HG03565 (cell line): Measurements from ENCODE around the gene RAPGEF2.
"Not testable (repeated sequence)": the region's sequence is repeated elsewhere in the genome, so short reads cannot be mapped to it uniquely, and the experiment has no call there.

Experiments
- ATAC-seq: cut with Tn5 transposase; IDR thresholded peaks from one replicate; pipeline ENCODE4 v1.9.1; 2021; ENCODE audit warnings: mild to moderate bottlenecking, moderate library complexity; ENCODE audit not compliant: unreplicated experiment

The RAPGEF2 gene

GRCh38 chr4:159097144-159097543, 5.7 kb upstream of the RAPGEF2 start:
- no peak for ATAC-seq

GRCh38 chr4:159097785-159098184, 5.1 kb upstream of the RAPGEF2 start:
- no peak for ATAC-seq

DNA sequence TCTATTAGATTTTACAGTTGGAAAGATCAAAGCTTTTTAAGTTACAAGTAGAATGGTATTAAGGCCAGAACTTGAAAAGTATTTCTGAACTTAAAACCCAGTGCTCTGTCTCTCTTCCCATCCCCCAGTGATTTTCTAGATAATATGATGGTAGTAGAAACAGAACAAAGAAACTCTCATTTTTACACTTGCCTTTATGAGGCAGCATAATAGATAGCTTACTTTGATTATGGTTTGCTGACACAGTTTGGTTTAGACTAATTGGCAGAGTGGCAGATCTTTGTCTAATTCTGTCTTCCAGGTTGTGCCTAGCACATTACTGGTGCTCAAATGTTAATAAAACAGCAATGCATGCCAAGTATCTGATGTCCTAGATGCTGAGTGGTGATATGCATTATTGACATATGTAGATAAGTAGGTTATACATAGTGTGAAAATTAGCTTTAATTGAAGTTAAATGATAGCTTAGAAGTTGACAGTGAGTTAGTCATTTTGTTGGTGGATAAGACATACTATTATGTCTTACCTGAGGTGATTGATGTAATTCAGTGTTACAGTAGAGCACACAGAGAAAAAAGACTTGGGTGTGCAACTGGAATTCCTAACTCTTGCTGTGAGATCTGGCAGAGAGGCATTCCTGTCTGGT, 4.3 kb upstream of the RAPGEF2 start:
- no peak for ATAC-seq

GRCh38 chr4:159101988-159102621, 774 bp upstream of the RAPGEF2 start:
- no peak for ATAC-seq

GRCh38 chr4:159103384-159103990, 608 bp downstream of the RAPGEF2 start:
- ATAC-seq = peak; percentile 12

- ATAC-seq = no peak
Measured at GRCh38 chr4:159104694-159105414, 2.0 kb downstream of the RAPGEF2 start.

- no peak for ATAC-seq
Measured at GRCh38 chr4:159105761-159106243, 2.9 kb downstream of the RAPGEF2 start.

DNA sequence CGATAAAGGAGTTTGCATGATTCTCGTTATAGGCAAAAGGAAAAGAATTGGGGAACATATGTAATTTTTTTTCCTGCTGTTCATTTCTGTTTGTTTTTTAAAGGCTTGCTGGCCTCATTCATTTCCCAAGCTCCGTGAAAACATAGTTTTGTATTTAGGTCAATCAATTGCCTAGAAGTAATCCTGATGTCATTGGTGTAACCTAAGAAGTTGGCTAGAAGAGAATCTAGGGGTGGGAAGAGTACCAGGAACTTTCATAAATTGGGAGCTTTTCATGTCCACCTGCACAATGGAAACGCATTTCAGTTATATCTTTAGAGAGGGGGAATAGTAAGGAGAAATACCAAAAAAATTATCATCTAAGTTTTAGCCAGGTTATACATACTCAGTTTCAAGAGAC, 3.8 kb downstream of the RAPGEF2 start:
- ATAC-seq = no peak

- no peak for ATAC-seq
Measured at GRCh38 chr4:159107203-159107925, 4.5 kb downstream of the RAPGEF2 start.

DNA sequence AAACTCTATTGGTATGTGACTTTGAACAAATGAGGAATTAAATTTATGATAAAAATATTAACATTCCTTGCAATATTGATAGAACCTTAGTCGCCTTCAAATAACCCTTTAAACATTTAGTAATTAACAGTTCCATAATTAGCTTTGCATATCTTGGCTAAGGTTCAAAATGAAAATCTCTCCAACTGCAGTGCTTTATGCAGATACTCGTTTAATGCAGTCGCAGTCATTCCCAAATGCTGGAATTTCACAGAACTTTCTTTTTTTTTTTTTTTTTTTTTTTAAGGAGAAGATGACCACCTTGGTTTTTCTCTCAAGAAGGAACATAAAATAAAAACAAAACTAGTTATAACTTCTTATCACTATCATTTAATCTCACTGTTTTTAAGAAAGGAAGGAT, 5.2 kb downstream of the RAPGEF2 start:
- no peak for ATAC-seq

GRCh38 chr4:159110961-159111360, 8.1 kb downstream of the RAPGEF2 start:
- ATAC-seq = no peak

DNA sequence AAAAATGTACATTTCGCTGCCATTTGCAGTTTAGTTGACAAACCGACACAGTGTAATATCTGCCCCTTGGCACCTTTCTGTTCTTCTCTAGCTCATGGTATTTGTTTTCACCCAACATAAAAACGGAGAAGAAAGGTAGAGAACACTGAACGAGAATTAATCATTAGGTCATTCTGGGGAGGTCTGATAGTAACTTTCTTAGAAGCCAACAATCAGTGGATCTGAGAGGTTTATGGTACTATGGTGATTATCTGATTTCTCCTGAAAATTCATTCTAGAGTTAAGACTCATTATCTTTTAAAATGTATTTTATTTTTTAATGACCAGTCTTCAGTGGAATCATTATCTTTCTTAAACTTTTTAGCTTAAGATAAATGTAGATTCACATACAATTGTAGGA, 8.5 kb downstream of the RAPGEF2 start:
- ATAC-seq = no peak

DNA sequence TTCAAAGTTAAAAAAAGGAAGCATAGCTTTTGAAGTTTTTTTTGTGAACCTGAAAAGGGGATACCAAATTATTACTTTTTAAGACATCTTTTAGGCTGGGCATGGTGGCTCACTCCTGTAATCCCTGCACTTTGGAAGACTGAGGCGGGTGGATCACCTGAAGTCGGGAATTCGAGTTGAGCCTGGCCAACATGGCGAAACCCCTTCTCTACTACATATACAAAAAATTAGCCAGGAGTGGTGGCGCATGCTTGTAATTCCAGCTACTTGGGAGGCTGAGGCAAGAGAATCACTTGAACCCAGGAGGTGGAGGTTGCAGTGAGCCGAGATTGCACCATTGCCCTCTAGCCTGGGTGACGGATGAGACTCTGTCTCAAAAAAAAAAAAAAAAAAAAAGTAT, 10.5 kb downstream of the RAPGEF2 start:
- ATAC-seq = not testable (repeated sequence)

DNA sequence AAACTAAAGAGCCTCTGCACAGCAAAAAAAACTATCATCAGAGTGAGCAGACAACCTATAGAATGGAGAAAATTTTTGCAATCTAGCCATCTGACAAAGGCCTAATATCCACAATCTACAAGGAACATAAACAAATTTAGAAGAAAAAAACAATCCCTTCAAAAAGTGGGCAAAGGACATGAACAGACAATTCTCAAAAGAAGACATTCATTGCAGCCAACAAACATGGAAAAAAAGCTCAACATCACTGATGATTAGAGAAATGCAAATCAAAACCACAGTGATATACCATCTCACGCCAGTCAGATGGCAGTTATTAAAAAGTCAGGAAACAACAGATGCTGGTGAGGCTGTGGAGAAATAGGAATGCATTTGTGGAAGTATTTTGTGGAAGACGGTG, 13.2 kb downstream of the RAPGEF2 start:
- ATAC-seq = not testable (repeated sequence)

GRCh38 chr4:159116693-159117092, 13.8 kb downstream of the RAPGEF2 start:
- ATAC-seq = not testable (repeated sequence)

GRCh38 chr4:159117564-159117963, 14.7 kb downstream of the RAPGEF2 start:
- ATAC-seq = no peak

GRCh38 chr4:159117968-159118367, 15.1 kb downstream of the RAPGEF2 start:
- no peak for ATAC-seq

DNA sequence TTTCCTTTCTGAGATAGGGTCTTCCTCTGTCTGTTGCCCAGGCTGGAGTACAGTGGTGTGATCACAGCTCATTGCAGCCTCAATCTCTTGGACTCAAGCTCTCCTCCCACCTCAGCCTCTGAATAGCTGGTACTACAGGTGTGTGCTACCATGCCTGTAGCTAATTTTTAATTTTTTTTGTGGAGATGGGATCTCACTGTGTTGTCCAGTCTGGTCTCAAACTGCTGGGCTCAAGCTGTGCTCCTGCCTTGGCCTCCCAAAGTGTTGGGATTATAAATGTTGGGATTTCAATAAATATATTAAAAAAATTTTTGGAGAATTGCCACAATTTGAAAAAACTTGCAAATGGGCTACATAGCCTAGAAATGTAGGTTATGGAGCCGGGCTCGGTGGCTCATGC, 18.5 kb downstream of the RAPGEF2 start:
- no peak for ATAC-seq

DNA sequence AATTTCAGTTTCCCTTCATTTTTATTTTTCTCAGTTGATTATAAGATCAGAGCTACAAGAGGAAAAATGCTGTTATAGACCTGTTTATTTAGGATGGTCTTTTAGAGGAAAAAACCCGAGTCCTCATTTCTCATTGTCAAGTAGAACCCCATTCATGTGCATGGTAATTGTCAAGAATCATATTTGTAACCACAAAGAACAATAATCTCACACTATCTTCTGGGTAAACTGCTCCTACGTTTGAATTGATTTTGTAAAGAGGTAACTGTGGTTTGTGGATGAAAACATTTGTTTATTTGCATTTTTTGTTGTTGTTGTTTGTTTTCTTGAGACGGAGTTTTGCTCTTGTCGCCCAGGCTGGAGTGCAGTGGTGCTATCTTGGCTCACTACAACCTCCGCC, 23.8 kb downstream of the RAPGEF2 start:
- no peak for ATAC-seq

DNA sequence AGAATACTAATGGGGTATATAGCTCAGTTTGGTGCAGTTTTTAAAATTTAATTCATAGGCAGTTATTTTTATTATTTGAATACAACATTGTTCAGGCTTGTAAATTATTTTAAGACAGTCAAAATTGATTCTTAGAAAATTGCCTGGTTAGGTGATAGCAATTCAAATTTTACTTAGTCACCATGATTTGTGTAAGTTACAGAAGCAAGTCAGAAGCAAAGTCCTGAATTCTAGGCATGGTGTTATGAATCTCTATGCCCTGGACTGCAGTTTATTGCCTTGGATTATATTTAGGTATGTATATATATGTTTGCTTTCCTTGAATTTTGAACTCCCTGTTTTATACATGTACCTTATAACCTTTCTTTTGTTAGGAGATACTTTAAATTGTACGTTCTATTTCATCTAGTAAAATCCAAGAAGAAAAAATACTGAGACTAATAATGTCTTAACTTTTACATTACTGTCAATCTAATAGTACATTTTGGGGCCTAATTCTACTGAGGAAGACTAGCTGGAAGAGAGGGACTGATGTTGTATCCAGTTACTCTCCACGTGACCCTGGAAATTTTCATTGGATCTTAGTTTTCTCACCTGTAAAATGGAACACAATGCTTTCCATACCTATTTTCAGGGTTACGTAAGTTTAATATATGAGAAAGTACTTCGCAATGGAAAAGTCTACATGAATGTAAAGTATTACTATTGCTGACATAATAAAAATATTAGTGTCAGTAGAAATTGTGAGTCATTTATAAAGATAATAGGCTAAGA, 25.1 kb downstream of the RAPGEF2 start:
- ATAC-seq = no peak
